NCI-H2171 treated with DMSO at 0.1 percent for 48 hours (cell line): ENCODE measurements around the gene LTBP1.
"Not testable (repeated sequence)": the region's sequence is repeated elsewhere in the genome, so short reads cannot be mapped to it uniquely, and the experiment has no call there.

Experiments
- DNase-seq: peaks from one replicate; lab custom pipeline; 2025; lab: John Stamatoyannopoulos, UW

The LTBP1 gene

GRCh38 chr2:32946314-32947075, at the start of gene LTBP1:
Gene LTBP1, plus strand, starts transcription at chr2:32946953. Its CDS starts 372 bp downstream, at chr2:32947325.
- DNase-seq: peak; percentile 79

- no peak for DNase-seq
Observed at GRCh38 chr2:32900246-32900973, 46.3 kb upstream of the LTBP1 start.

- DNase-seq: no peak
Observed at GRCh38 chr2:32901313-32901712, 45.4 kb upstream of the LTBP1 start.

- no peak for DNase-seq
Observed at GRCh38 chr2:32902174-32902573, 44.6 kb upstream of the LTBP1 start.

- no peak for DNase-seq
Observed at GRCh38 chr2:32902986-32903385, 43.8 kb upstream of the LTBP1 start.

- no peak for DNase-seq
Observed at GRCh38 chr2:32904074-32904473, 42.7 kb upstream of the LTBP1 start.

- DNase-seq: no peak
Observed at GRCh38 chr2:32904751-32905150, 42.0 kb upstream of the LTBP1 start.

GRCh38 chr2:32905270-32905669, 41.5 kb upstream of the LTBP1 start:
- no peak for DNase-seq

- DNase-seq: no peak
Observed at GRCh38 chr2:32910883-32911598, 35.7 kb upstream of the LTBP1 start.

- no peak for DNase-seq
Observed at GRCh38 chr2:32915694-32916093, 31.1 kb upstream of the LTBP1 start.

- DNase-seq: no peak
Observed at GRCh38 chr2:32918774-32919173, 28.0 kb upstream of the LTBP1 start.

- not testable (repeated sequence) for DNase-seq
Observed at GRCh38 chr2:32919901-32920300, 26.9 kb upstream of the LTBP1 start.

- DNase-seq: not testable (repeated sequence)
Observed at GRCh38 chr2:32921486-32921885, 25.3 kb upstream of the LTBP1 start.

GRCh38 chr2:32922501-32922900, 24.3 kb upstream of the LTBP1 start:
- DNase-seq: no peak

- DNase-seq: no peak
Observed at GRCh38 chr2:32923109-32923508, 23.6 kb upstream of the LTBP1 start.

GRCh38 chr2:32925283-32925815, 21.4 kb upstream of the LTBP1 start:
- DNase-seq: no peak

- DNase-seq: no peak
Observed at GRCh38 chr2:32925976-32926707, 20.6 kb upstream of the LTBP1 start.

GRCh38 chr2:32926708-32927084, 20.1 kb upstream of the LTBP1 start:
- DNase-seq: no peak

- no peak for DNase-seq
Observed at GRCh38 chr2:32930436-32930835, 16.3 kb upstream of the LTBP1 start.

GRCh38 chr2:32931519-32931918, 15.2 kb upstream of the LTBP1 start:
- no peak for DNase-seq

- no peak for DNase-seq
Observed at GRCh38 chr2:32931945-32932709, 14.6 kb upstream of the LTBP1 start.
